Aortic smooth muscle cell (primary cell): ENCODE results near the gene GUCA1A. TPM values are rescaled to one million over a fixed set of nuclear protein-coding genes. Genes with fewer than 3 reads are reported as not detected.

Source experiments
- total RNA-seq: library from RNA; depleted of rRNA; stranded (reverse); fragments of >200 nt; gene quantifications from 2 replicates; pipeline ENCODE4 v1.2.3, GENCODE V29; 2014

Gene GUCA1A
- total RNA-seq: not detected in 2 replicates

DNA sequence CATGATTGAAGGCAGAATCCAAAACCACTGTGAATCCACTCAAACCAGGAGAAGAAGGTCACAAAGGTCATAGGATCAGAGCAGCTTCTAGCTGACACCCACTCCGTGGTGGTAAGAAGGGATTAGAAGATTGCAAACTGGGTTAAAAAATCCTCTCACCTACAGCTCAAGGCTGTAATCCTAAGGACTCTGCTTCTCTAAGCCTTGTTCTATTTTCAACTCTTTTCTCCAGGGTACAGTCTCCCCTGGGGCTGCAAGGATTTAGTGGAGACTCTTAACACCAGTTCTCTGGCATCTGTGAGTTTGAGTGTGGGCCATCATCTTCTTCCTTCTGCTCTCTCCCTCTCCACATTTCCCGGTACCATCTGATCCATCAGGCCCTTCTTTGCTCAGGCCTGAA lies at the start of gene GUCA1A:
Gene GUCA1A, plus strand, starts transcription at position 264 of the 400 bp plus-strand sequence. CDS start 250 bp downstream, outside the sequence.

DNA sequence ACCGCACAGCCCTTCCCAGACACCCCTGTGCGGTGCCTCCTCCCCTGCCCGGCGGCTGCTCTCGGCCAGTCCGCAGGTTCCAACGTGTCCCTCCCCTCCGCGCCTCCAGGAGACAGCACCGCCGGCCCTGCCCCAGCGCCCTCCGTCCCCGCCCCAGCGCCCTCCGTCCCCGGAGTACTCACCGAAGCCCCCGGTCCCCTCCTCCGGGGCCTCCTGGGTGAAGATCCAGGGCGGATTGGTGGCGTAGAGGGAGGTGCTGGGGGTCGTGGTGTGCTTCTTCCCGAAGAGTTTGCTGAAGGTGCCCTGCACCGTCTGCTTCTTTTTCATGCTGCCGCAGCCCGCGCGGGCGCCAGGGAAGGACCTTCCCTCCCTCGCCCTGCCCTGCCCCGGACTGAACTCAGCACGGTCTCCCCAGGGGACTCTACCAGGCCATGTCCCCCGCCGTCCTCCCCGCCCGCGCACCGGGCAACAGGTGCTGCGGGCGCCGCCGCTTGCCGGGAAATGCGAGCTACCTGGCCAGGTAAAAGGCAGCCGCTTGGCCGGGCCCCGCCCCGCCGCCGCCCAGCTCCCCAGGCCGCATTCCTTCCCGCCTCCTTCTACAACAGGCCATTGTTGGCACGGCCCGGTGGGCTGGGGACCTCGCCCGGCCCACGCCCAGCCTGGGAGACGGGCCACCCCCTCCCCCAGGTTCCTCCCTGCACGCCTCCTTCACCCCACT lies 30.9 kb upstream of the GUCA1A start, which contains the start of gene C6orf132:
Gene C6orf132, minus strand, starts transcription at position 503 of the 718 bp plus-strand sequence. Its CDS starts 176 bp downstream, at position 327.

DNA sequence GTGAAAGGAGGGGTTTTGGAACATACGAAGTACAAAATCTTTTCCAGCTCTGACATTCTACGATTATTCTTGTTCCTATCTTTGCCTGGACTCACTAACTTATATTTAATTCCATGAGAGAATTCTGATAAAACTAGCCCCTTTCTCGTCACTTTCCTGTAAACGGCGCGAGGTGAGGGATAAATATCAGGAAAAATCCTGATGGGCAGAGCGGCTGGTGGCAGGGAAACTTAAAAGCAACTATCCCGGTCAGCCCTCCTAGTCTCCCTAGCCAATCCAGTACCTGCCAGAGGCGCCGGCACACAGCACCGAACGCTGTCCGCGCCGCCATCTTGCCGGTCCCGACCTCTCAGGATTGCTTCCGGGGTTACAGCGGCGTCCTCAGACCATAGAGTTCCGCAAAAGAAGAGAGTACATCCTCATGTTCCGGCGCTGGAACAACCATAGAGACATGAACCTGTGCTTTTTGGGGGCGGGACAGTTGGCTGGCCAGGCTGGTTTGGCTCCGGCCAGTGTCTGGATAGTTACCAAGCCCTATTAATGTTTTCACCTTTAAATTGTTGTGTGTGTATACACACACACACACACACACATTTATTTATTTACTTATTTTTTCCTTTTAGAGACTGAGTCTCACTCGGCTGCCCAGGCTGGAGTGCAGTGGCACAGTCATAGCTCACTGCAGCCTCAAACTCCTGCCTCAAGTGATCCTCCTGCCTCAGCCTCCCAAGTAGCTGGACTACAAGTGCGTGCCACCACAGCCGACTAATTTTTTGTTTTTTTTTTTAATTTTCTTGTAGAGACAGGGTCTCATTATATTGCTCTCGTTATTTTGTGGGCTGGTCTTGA lies 44.6 kb downstream of the GUCA1A start, which contains the start of gene MRPS10:
Gene MRPS10, minus strand, starts transcription at position 343 of the 849 bp plus-strand sequence. Its CDS starts 12 bp downstream, at position 331.

Other genes starting within 250 kb of the GUCA1A start
- gene CCND3, start 231.6 kb upstream of the GUCA1A start, total RNA-seq: 18.8 and 28.5 TPM in 2 replicates
- gene TAF8, start 122.8 kb upstream of the GUCA1A start, total RNA-seq: 7.7 and 12.1 TPM in 2 replicates
- 0.13 and 0.31 TPM in 2 replicates for gene C6orf132, start 30.7 kb upstream of the GUCA1A start, total RNA-seq
- gene GUCA1B, start 21.6 kb downstream of the GUCA1A start, total RNA-seq: 0.50 and 0.66 TPM in 2 replicates
- gene MRPS10, start 44.5 kb downstream of the GUCA1A start, total RNA-seq: 42.2 and 46.9 TPM in 2 replicates